ENCODE measurements around the gene ZNF649. TPM values are rescaled to one million over a fixed set of nuclear protein-coding genes. Genes with fewer than 3 reads are reported as not detected.

The ZNF649 gene
- total and polyA plus RNA-seq, 2 of the 4 experiments (the other 2 are of a cell fraction), result 1.9 to 10.4 TPM

- Histone ChIP-seq H3K56ac (ENCODE audit: extremely low read depth, insufficient read depth, low read length) (no peak overlapping the region), H2BK20ac (ENCODE audit: low read depth, low read length) (no peak overlapping the region), H4K91ac (ENCODE audit: insufficient read depth, low read depth, low read length) (no peak overlapping the region), H3K4me2 (ENCODE audit: low read depth, low read length) (no peak overlapping the region), H3K4ac (ENCODE audit: low read depth, low read length) (no peak overlapping the region), H2AK9ac (replicated peaks; ENCODE audit: low read depth, low read length, poor library complexity) (no peak overlapping the region), H2BK120ac (ENCODE audit: low read depth, low read length) (no peak overlapping the region), H3K4me3 (ENCODE audit: insufficient read depth, low read depth, low read length) (no peak overlapping the region), H4K8ac (ENCODE audit: low read depth in 2 of 2, low read length in 2 of 2) (no peak overlapping the region), H3K14ac (replicated peaks; ENCODE audit: low read depth, low read length) (no peak overlapping the region), H3K9ac (ENCODE audit: low read depth, low read length) (no peak overlapping the region), H4K5ac (ENCODE audit: low read depth, low read length) (no peak overlapping the region), H3K79me1 (ENCODE audit: low read depth in 1 of 2, low read length in 2 of 2) (no peaks in the 10 kb centered on the region), H3K23ac (ENCODE audit: low read depth, low read length) (no peak overlapping the region), H2BK15ac (ENCODE audit: low read depth, low read length) (no peak overlapping the region), H3K36me3 (ENCODE audit: control insufficient read depth, insufficient read depth, low read length) (peaks cover 29% of the 10 kb centered on the region), H4K20me1 (ENCODE audit: insufficient read depth, low read length) (no peaks in the 10 kb centered on the region), H2AFZ (replicated peaks; ENCODE audit: low read length, poor library complexity) (no peak overlapping the region), H3K27me3 (ENCODE audit: control insufficient read depth, insufficient read depth, low read length) (no peaks in the 10 kb centered on the region), H3K27ac (ENCODE audit: insufficient read depth, low read length) (no peak overlapping the region), H2BK5ac (ENCODE audit: low read depth, low read length, poor library complexity, severe bottlenecking) (no peak overlapping the region), H3K18ac (ENCODE audit: low read depth, low read length) (no peak overlapping the region), H3K4me1 (ENCODE audit: control insufficient read depth, insufficient read depth, low read length) (no peaks in the 10 kb centered on the region), H3K9me3 (ENCODE audit: control insufficient read depth, insufficient read depth, low read length) (peaks cover 57% of the 10 kb centered on the region), H3K9me1 (ENCODE audit: insufficient read depth, low read length) (no peaks in the 10 kb centered on the region), H2AK5ac (ENCODE audit: low read depth, low read length) (no peak overlapping the region)
- in situ Hi-C loops (cut with MboI; ENCODE audit: low sequenced_read_pairs), result no loop called here
- no peak for TF ChIP-seq RAD21 (IDR thresholded peaks at IDR 0.05; ENCODE audit: low read length)
- no peak for TF ChIP-seq CHD1 (IDR thresholded peaks at IDR 0.05; ENCODE audit: low read depth, low read length)
- TF ChIP-seq MAFK (IDR thresholded peaks at IDR 0.05; ENCODE audit: low read depth, low read length), result peak; percentile 37; the same call in 1 of the 2 replicates
- CTCF ChIA-PET, result no interaction called here
- BruUV-seq (replicated peaks), result no TSS peak
- intact Hi-C loops (cut with micrococcal nuclease), result no loop called here
- no peak for ATAC-seq (ENCODE audit: low read depth)
- dilution Hi-C loops (cut with HindIII; ENCODE audit: low sequenced_read_pairs, unreplicated experiment), result no loop called here
- DNase-seq, result no peak
- POLR2A ChIA-PET (ENCODE audit: unreplicated experiment), result no interaction called here
- no CpG with 5 or more reads among the region's 1 CpG for WGBS, 2 experiments (ENCODE audit: extremely low coverage in 2 of 2, insufficient read length in 1 of 2)
Measured at GRCh38 chr19:51946602-51947001, 41.8 kb upstream of the ZNF649 start.

All from IMR-90 (cell line).